GM12878 (cell line): ENCODE measurements around the gene CACNA2D2. TPM values are rescaled to one million over a fixed set of nuclear protein-coding genes. Genes with fewer than 3 reads are reported as not detected.

ENCODE experiments used
- ATAC-seq: fragments of 200-7000 bp; cut with Tn5 transposase; 3 replicates; pipeline ENCODE4 v1.9.1; 2020; ENCODE audit warnings: mild to moderate bottlenecking, moderate library complexity
- BruUV-seq: library from RNA; stranded (reverse); fragments of 400-500 nt; replicated peaks from 2 replicates; lab custom pipeline; 2021; lab: Mats Ljungman, UMichigan
- CTCF ChIA-PET: fragments of 300-600 bp; sonication (Branson Sonifier 250); formaldehyde crosslinking; extraction: SDS; loops from one replicate; lab custom pipeline; 2021; ENCODE audit warnings: inconsistent platforms; lab: Yijun Ruan, JAX
- POLR2A ChIA-PET: fragments of 350-600 bp; formaldehyde crosslinking; extraction: SDS; loops from one replicate; lab custom pipeline; 2021; ENCODE audit warnings: inconsistent platforms; lab: Charles Lee
- RAD21 ChIA-PET: fragments of 300-600 bp; sonication (Branson Sonifier 250); formaldehyde crosslinking; loops from one replicate; lab custom pipeline; 2023; ENCODE audit warnings: antibody characterized with exemption; ENCODE audit not compliant: unreplicated experiment; lab: Charles Lee
- SMC1A ChIA-PET: fragments of 300-600 bp; sonication (Branson Sonifier 250); formaldehyde crosslinking; loops from one replicate; lab custom pipeline; 2023; ENCODE audit not compliant: unreplicated experiment, uncharacterized antibody; lab: Charles Lee
- DNase-seq: peaks from one replicate; pipeline ENCODE4 v3.0.0-alpha.2; 2011; ENCODE audit warnings: low read depth, low spot score
- FAIRE-seq: peaks from 3 replicates; lab custom pipeline; 2011; peaks lifted over from hg19 to GRCh38; lab: Jason Lieb, UNC
- H2AFZ ChIP-seq: 2 replicates; pipeline ENCODE4 v1.6.0; 2011; ENCODE audit warnings: low read depth, low read length, control low read depth; ENCODE audit not compliant: control insufficient read depth
- H3K27ac ChIP-seq: 2 replicates; pipeline ENCODE4 v1.5.1; 2011; ENCODE audit warnings: control low read depth; ENCODE audit not compliant: control insufficient read depth, insufficient read depth
- H3K27me3 ChIP-seq, 2 experiments: replicated peaks in 1 of 2; 2 replicates each; pipeline versions ENCODE4 v1.6.0 to v1.6.1; 2011; ENCODE audit warnings: low read length in 1 of 2; ENCODE audit not compliant: control insufficient read depth in 2 of 2, insufficient read depth in 2 of 2
- H3K36me3 ChIP-seq, 2 experiments: 2 replicates each; pipeline ENCODE4 v1.5.1; 2011; ENCODE audit warnings: low read length in 1 of 2; ENCODE audit not compliant: control insufficient read depth in 2 of 2, insufficient read depth in 2 of 2
- H3K4me1 ChIP-seq: 2 replicates; pipeline ENCODE4 v1.6.1; 2011; ENCODE audit warnings: mild to moderate bottlenecking, low read length, moderate library complexity, mixed read lengths; ENCODE audit not compliant: control insufficient read depth, insufficient read depth
- H3K4me2 ChIP-seq: 2 replicates; pipeline ENCODE4 v1.6.0; 2011; ENCODE audit warnings: control low read depth; ENCODE audit not compliant: control insufficient read depth, insufficient read depth
- H3K4me3 ChIP-seq: fragments of 200-600 bp; sonication (generic); 2 replicates; pipeline ENCODE4 v1.5.1; 2016
- H3K79me2 ChIP-seq: 2 replicates; pipeline ENCODE4 v1.6.0; 2011; ENCODE audit warnings: low read length; ENCODE audit not compliant: control insufficient read depth, insufficient read depth
- H3K9ac ChIP-seq: 2 replicates; pipeline ENCODE4 v1.8.0; 2011; ENCODE audit warnings: low read length, control low read depth, mixed read lengths; ENCODE audit not compliant: control insufficient read depth, insufficient read depth
- H3K9me3 ChIP-seq: replicated peaks from 3 replicates; pipeline ENCODE4 v1.5.1; 2011; ENCODE audit warnings: mild to moderate bottlenecking, low read length; ENCODE audit not compliant: control insufficient read depth, insufficient read depth
- H4K20me1 ChIP-seq: 2 replicates; pipeline ENCODE4 v1.6.0; 2011; ENCODE audit not compliant: control insufficient read depth, insufficient read depth
- E2F4 ChIP-seq: IDR thresholded peaks from 2 replicates; pipeline ENCODE4 v1.6.1; 2012; ENCODE audit warnings: low read depth, low read length, improper control_type of control experiment
- MXI1 ChIP-seq: fragments of 150-350 bp; IDR thresholded peaks from 2 replicates; pipeline ENCODE4 v1.6.1; 2011; ENCODE audit warnings: low read depth, mild to moderate bottlenecking, inconsistent platforms, low read length, improper control_type of control experiment
- PKNOX1 ChIP-seq: fragments of 450-650 bp; IDR thresholded peaks from 2 replicates; pipeline ENCODE4 v1.6.1; 2016; ENCODE audit warnings: mild to moderate bottlenecking
- ZBTB40 ChIP-seq: fragments of 450-650 bp; IDR thresholded peaks from 2 replicates; pipeline ENCODE4 v1.6.1; 2016; ENCODE audit warnings: mild to moderate bottlenecking, moderate library complexity, borderline replicate concordance
- WGBS: methylation state at CpG from one replicate; pipeline ENCODE4 v1.1.6; 2016; ENCODE audit warnings: low lambda C conversion rate; ENCODE audit not compliant: insufficient replicate concordance, insufficient coverage; ENCODE audit errors: missing lambda C conversion rate; 5-methylcytosine and 5-hydroxymethylcytosine counted together
- in situ Hi-C: fragments of 300-500 bp; cut with MboI; formaldehyde crosslinking; loops from 9 replicates; pipeline ENCODE4 v1.14.3; 2018; ENCODE audit warnings: mixed read lengths
- intact Hi-C: fragments of 100-400 bp; cut with micrococcal nuclease; formaldehyde crosslinking; loops from one replicate; pipeline ENCODE4 v1.14.2; 2022; ENCODE audit not compliant: unreplicated experiment
- polyA plus RNA-seq, 11 experiments: library from polyadenylated mRNA; depleted of rRNA in 4 of 11; unstranded in 6 of 11; stranded (reverse) in 5 of 11; fragments of >200 nt; fragmentation: Nextera tagmentation in 4 of 11; fragmentation: Illumina TruSeq in 1 of 11; extraction: Ambion mirVana in 4 of 11; extraction: Trizol in 1 of 11; gene quantifications; 1 replicate in 1 of 11; 2 replicates in 10 of 11; pipeline versions ENCODE4 v1.2.1 to v1.2.3, GENCODE V29; 2011 to 2016; ENCODE audit warnings: inconsistent platforms in 2 of 11, missing spikeins in 2 of 11, low read depth in 1 of 11
- total RNA-seq, 4 experiments: library from RNA; depleted of rRNA in 3 of 4; stranded (reverse); fragments of >200 nt in 3 of 4; fragmentation: Illumina TruSeq in 1 of 4; extraction: Trizol in 1 of 4; gene quantifications; 2 replicates each; pipeline versions ENCODE4 v1.2.1 to v1.2.3, GENCODE V29; 2013 to 2021

The CACNA2D2 gene
- total and polyA plus RNA-seq, 10 of the 15 experiments (the other 5 are each of a cell fraction or from before 2014, with no cell fraction given): 0.03 to 0.07 TPM; not detected in 8

DNA sequence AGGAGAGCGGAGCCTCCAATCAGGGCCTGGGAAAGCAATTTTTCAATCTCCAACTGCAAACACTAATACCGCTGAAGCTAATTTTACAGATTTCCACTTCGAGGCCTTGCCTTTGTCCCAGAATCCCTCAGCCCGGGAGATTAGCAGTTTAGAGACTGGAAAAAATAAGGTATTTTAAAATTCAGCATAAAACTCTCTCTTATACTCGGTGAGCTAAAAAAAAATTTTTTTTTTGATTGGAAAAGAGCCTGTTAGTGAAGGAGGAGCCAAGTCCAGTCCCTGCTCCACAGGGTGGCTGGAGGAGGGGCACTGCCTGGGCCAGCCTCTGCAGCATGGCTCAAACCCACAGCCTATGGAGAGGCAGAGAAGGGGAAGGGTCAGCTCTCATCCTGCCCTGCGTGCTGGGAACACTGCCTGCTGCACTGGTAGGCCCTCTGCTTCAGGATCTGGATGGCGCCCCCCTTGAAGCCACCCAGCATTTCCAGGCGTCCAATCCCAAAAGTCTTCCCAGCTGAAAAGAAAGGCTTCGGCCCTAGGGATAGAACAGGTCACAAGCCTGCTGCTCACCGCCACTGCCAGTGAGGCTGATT is 48.9 kb downstream of the CACNA2D2 start:
- no peak overlapping the region for H3K4me2 ChIP-seq
- FAIRE-seq (no peak), ATAC-seq (no peak), DNase-seq (no peak)
- no peak overlapping the region for H3K27ac ChIP-seq
- H3K36me3 ChIP-seq: no peaks in the 10 kb centered on the region
- H3K9me3 ChIP-seq: no peaks in the 10 kb centered on the region
- intact Hi-C loops: no loop called here
- no peaks in the 10 kb centered on the region for H3K4me1 ChIP-seq
- 33% methylated on average over 9 of the region's 10 CpGs for WGBS
- no peak overlapping the region for H3K4me3 ChIP-seq
- BruUV-seq: no TSS peak
- H3K27me3 ChIP-seq: no peaks in the 10 kb centered on the region; a peak in 2 of 4 replicates
- H3K9ac ChIP-seq: no peak overlapping the region
- in situ Hi-C loops: no loop called here
- TF ChIP-seq MXI1 (no peak), E2F4 (no peak), ZBTB40 (no peak), PKNOX1 (no peak)
- TF ChIP-seq, all 136 proteins: peak for 0
- H2AFZ ChIP-seq: no peak overlapping the region
- POLR2A ChIA-PET: no interaction called here
- CTCF ChIA-PET: no interaction called here
- H3K79me2 ChIP-seq: no peaks in the 10 kb centered on the region
- H4K20me1 ChIP-seq: no peaks in the 10 kb centered on the region
- RAD21 ChIA-PET: no interaction called here
- SMC1A ChIA-PET: interaction anchor here (0.6 kb wide), 1 partner anchor 45 kb away, joined by 3 read pairs; no protein-coding TSS in a partner anchor
